H9 (cell line): ENCODE measurements around the gene EPGN. TPM values are rescaled to one million over a fixed set of nuclear protein-coding genes. Genes with fewer than 3 reads are reported as not detected.

Experiments used
- DNase-seq: peaks from one replicate; pipeline ENCODE4 v3.0.0-alpha.2; 2017
- H2AFZ ChIP-seq: one replicate; pipeline ENCODE4 v1.6.1; 2013; ENCODE audit warnings: mild to moderate bottlenecking, low read length, control low read depth, moderate library complexity
- H2AK5ac ChIP-seq: 2 replicates; pipeline ENCODE4 v1.6.1; 2013; ENCODE audit warnings: low read length, control low read depth, mixed read lengths; ENCODE audit not compliant: insufficient read length
- H2BK120ac ChIP-seq: one replicate; pipeline ENCODE4 v1.6.1; 2013; ENCODE audit warnings: low read depth, mild to moderate bottlenecking, low read length, control low read depth, inconsistent platforms; ENCODE audit not compliant: poor library complexity, severe bottlenecking
- H2BK12ac ChIP-seq: 2 replicates; pipeline ENCODE4 v1.6.1; 2013; ENCODE audit warnings: low read length, control low read depth, mixed read lengths, low read depth; ENCODE audit not compliant: insufficient read length
- H2BK15ac ChIP-seq: 2 replicates; pipeline ENCODE4 v1.6.1; 2013; ENCODE audit warnings: low read depth, low read length, control low read depth
- H2BK20ac ChIP-seq: one replicate; pipeline ENCODE4 v1.6.1; 2013; ENCODE audit warnings: low read depth, mild to moderate bottlenecking, low read length, control low read depth, inconsistent platforms; ENCODE audit not compliant: poor library complexity, severe bottlenecking
- H2BK5ac ChIP-seq: 2 replicates; pipeline ENCODE4 v1.6.1; 2013; ENCODE audit warnings: low read length, control low read depth, mixed read lengths; ENCODE audit not compliant: insufficient read length
- H3K14ac ChIP-seq: 2 replicates; pipeline ENCODE4 v1.6.1; 2013; ENCODE audit warnings: low read length, control low read depth; ENCODE audit not compliant: insufficient read depth
- H3K18ac ChIP-seq: 2 replicates; pipeline ENCODE4 v1.6.1; 2013; ENCODE audit warnings: low read depth, mild to moderate bottlenecking, mixed read lengths, low read length, control low read depth; ENCODE audit not compliant: insufficient read length
- H3K23ac ChIP-seq: 2 replicates; pipeline ENCODE4 v1.6.1; 2013; ENCODE audit warnings: low read length, control low read depth, mixed read lengths, low read depth; ENCODE audit not compliant: insufficient read length
- H3K23me2 ChIP-seq: 2 replicates; pipeline ENCODE4 v1.6.1; 2013; ENCODE audit warnings: low read depth, mild to moderate bottlenecking, mixed read lengths, low read length, control low read depth; ENCODE audit not compliant: insufficient read length, poor library complexity, severe bottlenecking
- H3K27ac ChIP-seq: 2 replicates; pipeline ENCODE4 v1.5.1; 2013; ENCODE audit warnings: low read length, control low read depth, mixed read lengths, low read depth; ENCODE audit not compliant: insufficient read length
- H3K27me3 ChIP-seq: 2 replicates; pipeline ENCODE4 v1.6.1; 2013; ENCODE audit warnings: low read length, control low read depth, inconsistent platforms; ENCODE audit not compliant: insufficient read depth
- H3K4ac ChIP-seq: 2 replicates; pipeline ENCODE4 v1.6.1; 2013; ENCODE audit warnings: low read depth, mild to moderate bottlenecking, control low read depth, inconsistent platforms, low read length, moderate library complexity
- H3K4me1 ChIP-seq: 2 replicates; pipeline ENCODE4 v1.6.1; 2013; ENCODE audit warnings: low read length, control low read depth, inconsistent platforms; ENCODE audit not compliant: insufficient read depth
- H3K4me2 ChIP-seq: 2 replicates; pipeline ENCODE4 v1.6.1; 2013; ENCODE audit warnings: low read length, control low read depth, mixed read lengths; ENCODE audit not compliant: insufficient read length, insufficient read depth
- H3K56ac ChIP-seq: 2 replicates; pipeline ENCODE4 v1.6.1; 2013; ENCODE audit warnings: low read depth, mild to moderate bottlenecking, mixed read lengths, low read length, control low read depth; ENCODE audit not compliant: insufficient read length
- H3K79me1 ChIP-seq: 2 replicates; pipeline ENCODE4 v1.6.1; 2013; ENCODE audit warnings: low read depth, mild to moderate bottlenecking, moderate library complexity, low read length, control low read depth, inconsistent platforms; ENCODE audit not compliant: insufficient read depth, poor library complexity, severe bottlenecking
- H3K79me2 ChIP-seq: 2 replicates; pipeline ENCODE4 v1.6.1; 2013; ENCODE audit warnings: low read length, control low read depth, inconsistent platforms; ENCODE audit not compliant: insufficient read depth
- H3K9ac ChIP-seq: 2 replicates; pipeline ENCODE4 v1.6.1; 2013; ENCODE audit warnings: low read length, control low read depth, mixed read lengths; ENCODE audit not compliant: insufficient read length; ENCODE audit errors: extremely low read depth
- H3K9me3 ChIP-seq: one replicate; pipeline ENCODE4 v1.6.1; 2013; ENCODE audit warnings: low read depth, low read length, inconsistent platforms; ENCODE audit not compliant: control insufficient read depth
- H3T11ph ChIP-seq: one replicate; pipeline ENCODE4 v1.6.1; 2013; ENCODE audit warnings: mild to moderate bottlenecking, low read length, control low read depth, inconsistent platforms
- H4K20me1 ChIP-seq: one replicate; pipeline ENCODE4 v1.6.1; 2013; ENCODE audit not compliant: control insufficient read depth, insufficient read length, insufficient read depth
- H4K5ac ChIP-seq: 2 replicates; pipeline ENCODE4 v1.6.1; 2013; ENCODE audit warnings: low read depth, mild to moderate bottlenecking, mixed read lengths, low read length, control low read depth; ENCODE audit not compliant: insufficient read length
- H4K8ac ChIP-seq: replicated peaks from 2 replicates; pipeline ENCODE4 v1.6.1; 2013; ENCODE audit warnings: low read length, control low read depth, mixed read lengths, low read depth; ENCODE audit not compliant: insufficient read length
- H4K91ac ChIP-seq: 2 replicates; pipeline ENCODE4 v1.6.1; 2013; ENCODE audit warnings: low read depth, mild to moderate bottlenecking, moderate library complexity, mixed read lengths, low read length, control low read depth; ENCODE audit not compliant: insufficient read length
- H3K27ac Mint-ChIP-seq, 3 experiments: 2 replicates in 2 of 3; 3 replicates in 1 of 3; pipeline ENCODE4 v1.8.0; 2020 to 2021; ENCODE audit warnings: mixed read lengths in 3 of 3, mild to moderate bottlenecking in 1 of 3, moderate library complexity in 1 of 3
- H3K27me3 Mint-ChIP-seq: 2 replicates; pipeline ENCODE4 v1.8.0; 2021; ENCODE audit warnings: low read depth, mild to moderate bottlenecking, moderate library complexity, mixed read lengths
- H3K36me3 Mint-ChIP-seq, 3 experiments: 2 replicates in 2 of 3; 3 replicates in 1 of 3; pipeline ENCODE4 v1.8.0; 2020 to 2021; ENCODE audit warnings: low read depth in 3 of 3, mixed read lengths in 3 of 3; ENCODE audit not compliant: insufficient read depth in 1 of 3
- H3K4me1 Mint-ChIP-seq, 2 experiments: 2 replicates each; pipeline ENCODE4 v1.8.0; 2020; ENCODE audit warnings: mixed read lengths in 2 of 2
- H3K4me3 Mint-ChIP-seq, 2 experiments: 2 replicates in 1 of 2; 3 replicates in 1 of 2; pipeline ENCODE4 v1.8.0; 2020 to 2021; ENCODE audit warnings: mild to moderate bottlenecking in 2 of 2, mixed read lengths in 2 of 2, moderate library complexity in 1 of 2
- H3K9me3 Mint-ChIP-seq, 2 experiments: 2 replicates in 1 of 2; 3 replicates in 1 of 2; pipeline ENCODE4 v1.8.0; 2020; ENCODE audit warnings: mild to moderate bottlenecking in 2 of 2, mixed read lengths in 2 of 2, moderate library complexity in 1 of 2
- WGBS: extraction: QIAGEN DNeasy Blood & Tissue Kit; methylation state at CpG from one replicate; pipeline ENCODE4 v1.1.7; 2013; ENCODE audit warnings: missing lambda C conversion rate, low lambda C conversion rate, mixed read lengths; ENCODE audit not compliant: insufficient read length; ENCODE audit errors: extremely low coverage; 5-methylcytosine and 5-hydroxymethylcytosine counted together
- total RNA-seq: library from RNA; stranded (reverse); gene quantifications from 2 replicates; pipeline ENCODE4 v1.2.1, GENCODE V29; 2021
- TF ChIP-seq, protein P1 (sequence below): fragments of 200-600 bp; sonication (generic); conservative IDR thresholded peaks from 3 replicates; pipeline ENCODE4 v1.8.0; 2021; ENCODE audit warnings: antibody characterized with exemption, mild to moderate bottlenecking

Gene EPGN
- total RNA-seq, 1 experiment from 2014 or later: not detected

DNA sequence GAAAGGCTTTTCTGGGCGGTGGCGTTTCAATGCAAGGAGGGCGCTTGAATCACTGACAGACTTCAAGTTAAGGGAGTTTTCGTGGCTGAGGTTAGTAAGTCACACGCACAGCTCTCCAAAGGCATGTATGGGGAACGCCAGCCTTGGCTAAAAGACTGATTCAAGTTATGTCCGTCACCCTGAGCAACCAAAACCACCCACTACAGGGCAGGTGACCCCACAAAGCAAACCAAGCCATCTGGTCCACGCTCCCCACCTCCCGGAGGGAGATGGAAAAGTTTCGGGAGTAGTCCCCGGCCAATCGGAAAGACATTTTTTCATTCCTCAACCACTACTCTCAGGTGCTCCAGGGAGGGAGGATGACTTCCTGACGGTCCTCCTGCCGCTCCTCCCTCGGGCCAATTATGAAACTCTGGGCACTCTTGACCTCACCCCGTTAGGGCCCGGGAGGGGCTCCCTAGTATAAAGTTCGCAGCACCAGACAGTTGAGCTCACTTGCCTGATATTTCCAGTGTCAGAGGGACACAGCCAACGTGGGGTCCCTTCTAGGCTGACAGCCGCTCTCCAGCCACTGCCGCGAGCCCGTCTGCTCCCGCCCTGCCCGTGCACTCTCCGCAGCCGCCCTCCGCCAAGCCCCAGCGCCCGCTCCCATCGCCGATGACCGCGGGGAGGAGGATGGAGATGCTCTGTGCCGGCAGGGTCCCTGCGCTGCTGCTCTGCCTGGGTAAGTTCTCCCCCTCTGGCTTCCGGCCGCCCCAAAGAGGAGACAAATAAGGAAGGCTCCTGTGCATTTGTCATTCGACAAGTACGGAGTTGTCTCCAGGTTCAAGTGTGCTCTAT is 56.6 kb downstream of the EPGN start, which contains the start of gene EREG:
Gene EREG, plus strand, starts transcription at position 494 of the 840 bp plus-strand sequence. Its CDS starts 164 bp downstream, at position 658.
- no peaks in the 10 kb centered on the region for H3K79me2 ChIP-seq
- no peak within 1 kb of the TSS for H3K4ac ChIP-seq
- no peaks in the 10 kb centered on the region for H3K4me1 ChIP-seq
- no CpG with 5 or more reads among the region's 40 CpGs for WGBS
- H2BK15ac ChIP-seq: no peak within 1 kb of the TSS
- no peak within 1 kb of the TSS for H2BK20ac ChIP-seq
- Mint-ChIP-seq H3K4me1 (peaks cover 10 to 11% of the 10 kb centered on the region in 2 experiments), H3K36me3 (no peaks in the 10 kb centered on the region), H3K27me3 (peaks cover 26% of the 10 kb centered on the region), H3K4me3 (peak within 1 kb of the TSS; percentile 77 to 83), H3K27ac (no peak within 1 kb of the TSS), H3K9me3 (no peaks in the 10 kb centered on the region)
- no peak within 1 kb of the TSS for H4K5ac ChIP-seq
- TF ChIP-seq, protein P1, sequence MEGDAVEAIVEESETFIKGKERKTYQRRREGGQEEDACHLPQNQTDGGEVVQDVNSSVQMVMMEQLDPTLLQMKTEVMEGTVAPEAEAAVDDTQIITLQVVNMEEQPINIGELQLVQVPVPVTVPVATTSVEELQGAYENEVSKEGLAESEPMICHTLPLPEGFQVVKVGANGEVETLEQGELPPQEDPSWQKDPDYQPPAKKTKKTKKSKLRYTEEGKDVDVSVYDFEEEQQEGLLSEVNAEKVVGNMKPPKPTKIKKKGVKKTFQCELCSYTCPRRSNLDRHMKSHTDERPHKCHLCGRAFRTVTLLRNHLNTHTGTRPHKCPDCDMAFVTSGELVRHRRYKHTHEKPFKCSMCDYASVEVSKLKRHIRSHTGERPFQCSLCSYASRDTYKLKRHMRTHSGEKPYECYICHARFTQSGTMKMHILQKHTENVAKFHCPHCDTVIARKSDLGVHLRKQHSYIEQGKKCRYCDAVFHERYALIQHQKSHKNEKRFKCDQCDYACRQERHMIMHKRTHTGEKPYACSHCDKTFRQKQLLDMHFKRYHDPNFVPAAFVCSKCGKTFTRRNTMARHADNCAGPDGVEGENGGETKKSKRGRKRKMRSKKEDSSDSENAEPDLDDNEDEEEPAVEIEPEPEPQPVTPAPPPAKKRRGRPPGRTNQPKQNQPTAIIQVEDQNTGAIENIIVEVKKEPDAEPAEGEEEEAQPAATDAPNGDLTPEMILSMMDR: no peak
- H3K23me2 ChIP-seq: peaks cover 8% of the 10 kb centered on the region
- H3K27me3 ChIP-seq: 0 out of 2 replicates have a peak, but pooled peaks cover 2% of the 10 kb centered on the region
- no peak within 1 kb of the TSS for H2BK120ac ChIP-seq
- no peak within 1 kb of the TSS for H3K23ac ChIP-seq
- H3K4me2 ChIP-seq: peak within 1 kb of the TSS; percentile 80
- H2AFZ ChIP-seq: no peak within 1 kb of the TSS
- H3K79me1 ChIP-seq: no peaks in the 10 kb centered on the region
- no peak within 1 kb of the TSS for H2AK5ac ChIP-seq
- no peak within 1 kb of the TSS for H2BK12ac ChIP-seq
- H3K9me3 ChIP-seq: no peaks in the 10 kb centered on the region
- no peak within 1 kb of the TSS for H2BK5ac ChIP-seq
- no peak within 1 kb of the TSS for H3K27ac ChIP-seq
- H4K20me1 ChIP-seq: no peaks in the 10 kb centered on the region
- no peak within 1 kb of the TSS for H3K9ac ChIP-seq
- H3K56ac ChIP-seq: no peak within 1 kb of the TSS
- no peak within 1 kb of the TSS for H4K91ac ChIP-seq
- H3K18ac ChIP-seq: no peak within 1 kb of the TSS
- peak; percentile 79 for DNase-seq
- no peak within 1 kb of the TSS for H3T11ph ChIP-seq
- no peak within 1 kb of the TSS for H4K8ac ChIP-seq
- H3K14ac ChIP-seq: no peak within 1 kb of the TSS
